Measurements from ENCODE around the gene KCTD2.

The KCTD2 gene

DNA sequence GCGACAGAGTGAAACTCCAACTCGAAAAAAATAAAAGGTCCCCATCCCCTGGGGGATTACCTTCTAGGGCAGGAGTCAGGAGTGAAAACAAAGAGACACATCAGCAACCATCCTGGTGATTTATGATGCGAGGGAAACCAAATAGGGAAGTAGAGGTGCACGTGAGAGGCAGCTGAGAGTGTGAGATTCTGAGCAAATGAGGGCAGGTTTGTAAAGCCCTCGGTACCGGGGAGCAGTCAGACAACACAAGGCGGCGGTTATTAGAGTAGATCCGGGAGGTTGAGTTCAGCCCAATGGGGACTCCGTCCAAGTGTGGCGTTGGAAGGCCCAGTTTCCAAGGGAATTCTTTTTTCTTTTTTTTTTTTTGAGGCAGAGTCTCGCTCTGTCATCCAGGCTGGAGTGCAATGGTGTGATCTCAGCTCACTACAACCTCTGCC, 55.4 kb downstream of the KCTD2 start:
- no peak for DNase-seq

DNA sequence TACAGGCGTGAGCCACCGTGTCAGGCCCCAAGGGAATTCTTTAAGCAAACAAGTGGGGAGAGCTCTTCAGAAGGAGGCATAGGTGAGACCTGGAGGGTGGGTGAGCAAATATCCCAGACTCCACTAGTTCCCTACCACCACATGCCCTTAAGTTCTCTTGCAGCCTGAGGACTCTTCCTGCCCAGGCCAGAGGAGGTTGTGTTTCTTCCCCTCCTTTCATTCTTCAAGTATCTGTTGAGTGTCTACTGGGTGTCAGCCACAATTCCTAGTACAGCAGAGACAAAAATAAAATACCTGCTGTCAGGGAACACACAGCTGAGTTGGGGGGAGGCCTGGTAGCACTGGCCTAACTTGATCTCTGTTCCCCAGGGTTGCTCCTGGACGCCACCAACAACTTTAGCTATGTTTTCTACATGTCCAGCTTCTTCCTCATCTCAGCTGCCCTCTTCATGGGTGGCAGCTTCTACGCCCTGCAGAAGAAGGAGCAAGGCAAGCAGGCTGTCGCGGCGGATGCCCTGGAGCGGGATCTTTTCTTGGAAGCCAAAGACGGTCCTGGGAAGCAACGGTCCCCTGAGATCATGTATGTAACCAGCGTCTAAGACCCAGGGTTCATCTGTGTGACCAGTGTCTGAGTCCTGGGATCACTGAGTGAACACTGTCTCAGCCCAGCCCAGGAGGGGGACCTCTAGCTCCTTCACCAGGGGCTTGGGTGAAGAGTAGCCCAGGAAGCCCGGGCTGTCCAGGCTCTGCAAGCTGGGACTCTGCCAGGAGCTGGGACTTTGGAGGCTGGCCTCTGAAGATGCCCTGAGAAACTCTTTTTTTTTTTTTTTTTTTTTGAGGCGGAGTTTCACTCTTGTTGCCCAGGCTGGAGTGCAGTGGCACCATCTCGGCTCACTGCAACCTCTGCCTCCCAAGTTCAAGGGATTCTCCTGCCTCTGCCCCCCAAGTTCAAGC, 56.9 kb downstream of the KCTD2 start:
- DNase-seq = no peak

DNA sequence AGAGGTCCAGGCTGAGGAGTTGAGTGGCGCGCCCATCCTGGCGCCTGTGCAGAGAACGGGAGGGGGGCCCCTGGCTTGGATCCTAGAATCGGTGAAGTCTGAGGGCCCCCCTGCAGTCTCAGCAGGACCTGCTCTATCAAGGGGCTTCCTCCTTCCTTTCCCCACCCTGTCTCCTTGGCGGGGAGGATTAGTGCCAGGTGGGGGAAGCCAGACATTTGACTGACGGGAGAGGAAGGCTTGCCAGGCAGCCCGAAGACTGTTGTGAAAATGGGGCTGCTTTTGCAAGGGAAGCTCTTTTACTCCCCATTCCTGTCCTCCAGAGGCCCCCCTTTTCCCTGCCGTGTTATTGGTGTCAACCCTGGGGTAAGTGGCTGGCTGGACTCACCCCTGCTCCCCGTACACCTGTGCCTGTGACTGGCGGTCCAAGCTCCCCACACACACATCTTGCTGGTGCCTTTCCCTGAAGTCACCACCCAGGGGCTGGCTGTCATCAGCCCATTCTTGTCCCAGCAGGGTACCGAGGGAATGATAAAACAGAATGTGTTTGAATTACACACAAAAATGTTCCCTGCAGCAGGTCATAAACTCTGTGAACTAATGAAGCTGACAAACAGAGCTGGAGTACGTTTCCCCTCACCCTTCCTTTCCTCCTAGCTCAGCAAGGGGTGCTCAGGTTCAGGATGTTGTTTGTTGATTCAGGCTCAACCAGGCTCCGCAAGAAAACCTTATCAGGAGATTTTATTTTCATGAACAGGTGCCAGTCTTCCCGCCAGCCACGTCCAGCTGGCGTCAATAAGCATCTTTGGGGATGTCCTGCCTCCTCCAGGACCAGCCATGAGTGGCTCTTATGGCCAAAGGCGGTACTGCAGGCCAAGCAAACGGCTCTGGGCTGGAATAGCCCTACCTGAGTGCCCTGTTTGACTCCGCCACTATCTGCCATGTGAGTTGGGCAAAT, 58.4 kb downstream of the KCTD2 start:
- no peak for DNase-seq

DNA sequence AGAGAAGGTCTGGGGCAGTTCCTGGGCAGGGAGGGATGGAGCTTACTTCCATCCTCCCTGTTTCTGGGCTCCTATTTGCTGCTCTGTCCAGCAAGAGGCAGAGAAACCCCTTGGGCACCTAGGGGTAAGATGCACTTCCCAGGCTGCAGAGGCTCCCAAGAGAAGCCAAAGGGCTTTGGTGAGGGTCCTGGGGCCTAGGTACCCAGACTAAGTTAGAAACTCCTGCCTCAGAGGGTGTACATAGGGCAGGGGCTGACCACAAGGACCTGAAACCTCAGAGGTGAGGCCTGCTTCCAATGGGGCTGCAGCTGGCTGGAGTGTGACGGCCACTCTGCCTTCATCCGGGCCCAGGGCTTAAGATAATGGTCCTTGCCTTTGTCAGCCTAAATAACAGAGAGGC, 61.2 kb downstream of the KCTD2 start:
- no peak for DNase-seq

DNA sequence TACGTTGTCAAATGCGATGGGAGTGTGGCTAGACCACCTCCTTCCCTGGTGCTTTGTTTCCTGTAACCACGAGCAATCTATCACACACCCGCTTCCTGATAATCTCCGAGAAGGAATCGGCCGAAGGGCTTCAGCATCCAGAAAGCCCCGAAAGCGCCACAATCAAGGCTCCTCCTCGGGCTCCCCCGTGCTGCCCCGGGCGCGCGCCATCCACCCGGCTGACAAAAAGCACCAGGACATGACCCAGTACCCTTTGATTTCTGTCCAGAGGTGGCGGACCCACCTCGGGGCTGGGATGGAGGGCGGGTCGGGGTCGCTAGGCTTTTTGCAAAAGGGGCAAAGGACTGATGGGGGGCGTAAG, 62.0 kb downstream of the KCTD2 start:
- DNase-seq = no peak

DNA sequence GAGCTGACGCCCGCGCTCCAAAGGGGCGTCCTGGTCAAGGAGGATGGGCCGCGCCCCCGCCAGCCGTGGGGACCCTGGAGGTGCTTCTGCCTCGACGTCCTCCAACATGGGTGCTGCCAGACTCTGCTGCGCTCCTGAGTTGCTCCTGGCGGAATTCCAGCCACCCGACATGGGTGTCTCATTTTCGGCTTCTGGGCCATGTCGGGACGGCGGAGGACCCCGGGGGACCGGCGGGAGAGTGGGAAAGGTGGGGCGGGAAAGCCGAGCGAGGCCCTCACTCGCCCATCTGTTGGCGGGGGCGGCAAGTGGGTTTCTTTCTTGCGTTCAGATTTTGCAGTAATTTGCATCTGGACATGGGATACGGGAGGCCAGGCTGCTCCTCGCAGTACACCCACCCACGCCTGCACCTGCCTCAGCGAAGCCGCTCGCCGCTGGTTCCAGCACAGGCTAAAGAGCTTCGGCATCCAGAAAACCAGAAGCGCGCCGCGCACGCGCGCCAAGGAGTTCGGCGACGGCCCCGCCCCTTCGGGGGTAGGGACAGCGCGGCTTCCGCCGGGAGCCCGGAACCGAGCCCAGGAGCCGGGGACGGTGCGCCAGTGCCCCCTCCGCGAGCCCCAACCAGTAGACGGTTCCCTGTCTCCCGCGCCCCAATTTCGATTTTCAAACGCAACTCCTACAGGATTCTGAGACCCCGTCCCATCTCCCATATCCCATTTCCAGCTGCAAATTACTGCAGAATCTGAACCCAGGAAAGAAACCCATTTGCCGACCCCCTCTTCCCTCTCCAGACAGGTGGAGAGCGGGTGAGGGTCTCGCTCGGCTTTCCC, 62.6 kb downstream of the KCTD2 start, which contains the start of gene ARMC7:
ARMC7 (plus strand) TSS at position 563 of the 827 bp plus-strand sequence. CDS start 320 bp downstream, outside the sequence.
- peak; percentile 92 for DNase-seq

DNA sequence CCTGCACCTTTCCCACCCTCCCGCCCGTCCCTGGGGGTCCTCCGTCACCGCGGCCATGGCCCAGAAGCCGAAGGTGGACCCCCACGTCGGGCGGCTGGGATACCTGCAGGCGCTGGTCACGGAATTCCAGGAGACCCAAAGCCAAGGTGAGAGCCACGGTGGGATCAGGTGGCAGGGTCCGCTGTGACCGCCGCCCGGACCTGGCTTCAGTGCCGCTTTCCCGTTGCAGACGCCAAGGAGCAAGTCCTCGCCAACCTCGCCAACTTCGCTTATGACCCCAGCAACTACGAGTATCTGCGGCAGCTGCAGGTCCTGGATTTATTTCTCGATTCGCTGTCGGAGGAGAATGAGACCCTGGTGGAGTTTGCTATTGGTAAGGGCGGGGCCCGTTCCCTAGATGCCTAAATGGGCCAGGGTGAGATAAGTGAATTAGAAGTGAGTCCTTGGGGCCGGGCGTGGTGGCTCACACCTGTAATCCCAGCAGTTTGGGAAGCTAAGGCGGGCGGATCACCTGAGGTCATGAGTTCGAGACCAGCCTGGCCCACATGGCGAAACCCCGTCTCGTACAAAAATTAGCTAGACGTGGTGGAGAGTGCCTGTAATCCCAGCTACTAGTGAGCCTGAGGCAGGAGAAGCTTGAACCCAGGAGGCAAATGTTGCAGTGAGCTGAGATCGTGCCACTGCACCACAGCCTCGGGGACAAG, 63.4 kb downstream of the KCTD2 start:
- no peak for DNase-seq

DNA sequence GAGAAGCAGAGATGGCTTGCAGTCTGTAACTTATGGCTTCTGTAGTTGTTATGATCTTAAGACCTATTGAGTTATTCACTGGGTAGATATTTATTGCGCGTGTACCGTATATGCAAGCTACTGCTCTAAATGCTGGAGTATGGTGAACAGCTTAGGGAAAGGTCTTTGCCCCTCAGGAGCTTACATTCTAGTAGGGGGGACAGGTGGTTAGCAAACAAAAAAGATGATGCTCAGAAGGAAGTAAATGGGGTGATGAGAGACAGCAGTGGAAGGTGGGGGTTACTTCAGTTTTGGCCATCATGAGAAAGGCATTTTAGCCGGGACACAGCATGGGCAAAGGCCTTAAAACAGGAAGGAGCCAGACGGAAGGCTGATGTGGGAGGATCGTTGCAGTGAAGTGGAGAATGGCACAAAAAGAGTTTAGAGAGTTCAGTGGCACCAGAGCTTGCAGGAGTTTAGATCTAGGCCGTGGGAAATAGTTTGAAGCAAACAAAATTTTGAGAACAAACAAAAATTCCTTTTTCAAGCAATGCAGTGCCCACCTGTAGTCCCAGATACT, 64.8 kb downstream of the KCTD2 start:
- DNase-seq = no peak

DNA sequence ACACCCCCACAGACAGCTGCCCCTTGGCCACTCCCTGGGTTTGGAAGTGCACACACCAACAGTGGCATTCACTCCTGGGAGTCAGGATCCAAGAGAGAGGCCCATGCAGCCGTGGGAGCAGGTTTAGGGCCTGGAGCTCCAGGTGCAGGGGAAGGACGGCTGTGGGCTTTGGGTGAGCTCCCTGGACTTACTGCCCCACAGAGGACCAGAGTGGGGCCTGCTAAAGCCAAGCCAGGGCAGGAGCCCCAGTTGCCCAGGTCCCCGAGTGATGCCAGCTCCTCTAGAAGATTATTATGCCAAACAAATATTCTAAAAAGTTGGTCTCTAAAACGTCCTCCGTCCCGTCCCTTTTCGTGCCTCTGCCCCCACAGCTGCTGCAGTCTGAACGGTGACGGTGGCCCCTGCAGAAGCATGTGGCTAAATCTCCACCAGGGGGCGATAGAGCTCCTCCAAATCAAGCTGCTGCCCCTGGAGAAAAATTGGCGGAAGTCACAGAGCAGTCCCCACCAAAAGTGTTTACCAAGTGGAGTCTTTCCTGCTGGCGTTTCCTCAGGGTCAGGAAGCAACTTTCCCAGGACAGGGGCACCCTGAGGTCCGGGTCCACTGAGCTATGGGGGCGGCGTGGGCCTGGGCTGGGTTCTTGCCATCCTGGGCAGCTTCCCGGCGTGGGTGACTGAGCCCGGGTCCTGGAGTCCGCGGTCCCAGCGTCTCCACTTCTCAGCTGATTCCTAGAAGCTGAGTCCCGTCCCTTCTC, 67.0 kb downstream of the KCTD2 start:
- peak; percentile 93 for DNase-seq

DNA sequence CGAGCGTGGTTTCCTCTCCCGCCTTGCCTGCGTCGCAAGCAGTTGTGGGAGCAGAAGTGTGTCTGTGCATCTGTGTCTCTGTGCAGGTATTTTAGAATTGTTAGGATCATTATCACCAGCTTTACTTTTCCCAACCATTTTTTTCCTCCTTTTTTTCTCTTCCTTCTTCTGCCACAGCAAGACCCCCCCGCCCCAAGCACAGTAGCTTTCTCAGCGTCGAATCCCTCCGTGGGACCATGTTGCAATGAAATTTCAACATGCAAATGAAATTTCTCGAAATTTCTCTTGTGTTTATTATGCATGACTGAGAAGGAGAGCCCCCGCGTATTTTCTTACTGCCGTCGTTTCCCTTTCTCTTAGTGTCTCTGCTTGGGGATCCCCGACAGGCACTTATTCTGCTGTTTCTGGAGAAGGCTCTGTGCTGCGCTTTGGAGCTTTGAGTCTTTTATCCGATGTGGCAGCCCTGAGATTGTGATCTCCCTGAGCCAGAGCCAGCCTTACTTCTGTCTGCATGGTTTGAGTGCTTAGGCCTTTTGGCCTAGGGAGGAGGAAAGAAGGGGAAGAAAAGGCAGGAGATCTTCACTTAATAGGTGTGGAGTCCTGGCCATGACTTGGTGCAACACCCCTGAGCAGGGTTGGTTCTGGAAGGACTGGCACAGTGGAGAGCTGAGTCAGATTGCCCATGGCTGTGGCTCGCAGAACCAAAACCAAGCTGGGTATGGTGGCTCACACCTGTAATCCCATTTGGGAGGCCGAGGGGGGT, 67.7 kb downstream of the KCTD2 start:
- DNase-seq = no peak

Measured in CD4-positive, alpha-beta T cell treated with Interleukin-12 subunit alpha and Interleukin-12 subunit beta, for 1 hour (primary cell).